Esophagus squamous epithelium (tissue), 4 donors: Measurements from ENCODE around the gene CDCP1.

Source experiments
- CTCF ChIP-seq, 6 experiments: fragments of 450-650 bp in 4 of 6; fragments of 200-600 bp in 2 of 6; sonication (generic) in 2 of 6; IDR thresholded peaks; one replicate each; pipeline ENCODE4 v1.5.1; 2016 to 2019; ENCODE audit warnings: antibody characterized with exemption in 6 of 6, mild to moderate bottlenecking in 4 of 6, moderate library complexity in 4 of 6
- POLR2A ChIP-seq, 4 donors: fragments of 450-650 bp; IDR thresholded peaks; one replicate each; pipeline ENCODE4 v1.6.1; 2017; ENCODE audit warnings: antibody characterized with exemption in 4 of 4, mild to moderate bottlenecking in 4 of 4, moderate library complexity in 3 of 4

DNA sequence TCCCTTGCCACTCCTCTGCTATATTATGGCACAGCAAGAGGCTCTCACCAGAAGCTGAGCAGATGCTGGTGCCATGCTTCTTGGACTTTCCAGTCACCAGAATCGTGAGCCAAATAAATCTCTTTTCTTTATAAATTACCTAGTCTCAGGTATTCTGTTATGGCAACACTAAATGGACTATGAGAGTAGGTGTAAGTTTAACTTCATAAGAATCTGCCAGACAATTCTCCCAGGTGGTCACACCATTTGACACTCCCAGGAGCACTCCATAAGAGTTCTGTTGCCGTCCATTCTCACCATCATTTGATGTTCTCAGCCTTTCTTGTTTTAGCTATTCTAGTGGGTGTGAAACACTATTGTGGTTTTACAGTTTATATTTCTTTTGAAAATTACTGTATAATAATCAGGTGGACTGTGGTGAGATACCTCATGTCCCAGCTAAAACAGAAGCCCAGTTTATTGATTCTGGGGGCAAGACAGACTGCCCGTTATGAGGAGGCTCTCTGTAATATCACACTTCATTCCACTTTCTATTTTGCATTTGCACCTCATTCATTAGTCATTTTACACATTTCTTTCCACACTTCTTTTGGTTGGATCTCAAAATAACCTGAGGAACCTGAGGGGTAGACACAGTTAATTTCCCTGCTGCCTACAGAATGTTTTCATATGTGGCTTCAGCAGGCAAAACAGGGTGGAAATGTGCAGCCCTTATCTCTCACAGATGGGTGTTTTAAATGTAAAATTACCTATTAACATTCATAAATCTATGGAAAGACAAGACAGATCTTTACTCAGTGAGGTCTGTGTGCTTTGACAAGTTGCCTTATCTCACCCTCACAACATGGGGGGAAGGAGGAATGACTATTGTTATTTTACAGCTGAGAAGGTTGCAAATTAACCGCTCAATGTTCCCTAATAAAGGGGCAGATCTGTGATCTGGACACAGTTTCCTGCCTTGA, 42.1 kb downstream of the CDCP1 start:
- no peak for TF ChIP-seq CTCF (IDR thresholded peaks at IDR 0.05)
- TF ChIP-seq POLR2A (IDR thresholded peaks at IDR 0.05): no peak
